HepG2 (cell line): Measurements from ENCODE around the gene HIVEP2. TPM values are rescaled to one million over a fixed set of nuclear protein-coding genes. Genes with fewer than 3 reads are reported as not detected.
A peak's percentile ranks its signal among the peaks of the same experiment; 100 is the strongest.

ENCODE experiments used
- CBX5 ChIP-seq: sonication (generic); formaldehyde crosslinking; IDR thresholded peaks from 2 replicates; pipeline ENCODE4 v1.4.0; 2020; ENCODE audit warnings: missing genetic modification reagents, borderline replicate concordance
- FOXA3 ChIP-seq: IDR thresholded peaks from 2 replicates; pipeline ENCODE4 v1.6.1; 2016; ENCODE audit warnings: missing genetic modification reagents, missing compliant biosample characterization
- HIVEP1 ChIP-seq: sonication (generic); formaldehyde crosslinking; IDR thresholded peaks from 2 replicates; pipeline ENCODE4 v1.4.0; 2020; ENCODE audit warnings: mild to moderate bottlenecking, missing genetic modification reagents
- MED1 ChIP-seq: sonication (generic); formaldehyde crosslinking; IDR thresholded peaks from 2 replicates; pipeline ENCODE4 v1.4.0; 2020; ENCODE audit warnings: missing genetic modification reagents
- PAX8 ChIP-seq: sonication (generic); formaldehyde crosslinking; IDR thresholded peaks from 2 replicates; pipeline ENCODE4 v1.8.0; 2022; ENCODE audit warnings: mild to moderate bottlenecking, missing genetic modification reagents, borderline replicate concordance
- PHF20 ChIP-seq: sonication (generic); formaldehyde crosslinking; IDR thresholded peaks from 2 replicates; pipeline ENCODE4 v1.5.0; 2020; ENCODE audit warnings: mild to moderate bottlenecking, missing genetic modification reagents
- REXO4 ChIP-seq: sonication (generic); formaldehyde crosslinking; IDR thresholded peaks from 2 replicates; pipeline ENCODE4 v1.8.0; 2022; ENCODE audit warnings: missing genetic modification reagents, mild to moderate bottlenecking, borderline replicate concordance
- ZBTB1 ChIP-seq: sonication (generic); formaldehyde crosslinking; IDR thresholded peaks from 2 replicates; pipeline ENCODE4 v1.4.0; 2020; ENCODE audit warnings: missing genetic modification reagents, borderline replicate concordance
- ZBTB42 ChIP-seq: sonication (generic); formaldehyde crosslinking; IDR thresholded peaks from 2 replicates; pipeline ENCODE4 v1.5.0; 2020; ENCODE audit warnings: mild to moderate bottlenecking, missing genetic modification reagents
- ZFP37 ChIP-seq: sonication (generic); formaldehyde crosslinking; IDR thresholded peaks from 2 replicates; pipeline ENCODE4 v1.4.0; 2020; ENCODE audit warnings: missing genetic modification reagents, borderline replicate concordance
- ZNF253 ChIP-seq: sonication (generic); formaldehyde crosslinking; IDR thresholded peaks from 2 replicates; pipeline ENCODE4 v1.8.0; 2022; ENCODE audit warnings: mild to moderate bottlenecking, missing genetic modification reagents, borderline replicate concordance
- ZNF329 ChIP-seq: sonication (generic); formaldehyde crosslinking; IDR thresholded peaks from 2 replicates; pipeline ENCODE4 v1.9.0; 2021; ENCODE audit warnings: low read depth, mild to moderate bottlenecking, missing genetic modification reagents
- ZNF383 ChIP-seq: sonication (generic); formaldehyde crosslinking; IDR thresholded peaks from 2 replicates; pipeline ENCODE4 v1.4.0; 2020; ENCODE audit warnings: missing genetic modification reagents, mild to moderate bottlenecking, borderline replicate concordance
- ZNF460 ChIP-seq: sonication (generic); formaldehyde crosslinking; IDR thresholded peaks from 2 replicates; pipeline ENCODE4 v1.5.1; 2020; ENCODE audit warnings: missing genetic modification reagents, mild to moderate bottlenecking, borderline replicate concordance
- ZNF546 ChIP-seq: sonication (generic); formaldehyde crosslinking; conservative IDR thresholded peaks from 2 replicates; pipeline ENCODE4 v1.8.1; 2023; ENCODE audit warnings: mild to moderate bottlenecking, missing genetic modification reagents
- ZNF552 ChIP-seq: sonication (generic); formaldehyde crosslinking; IDR thresholded peaks from 2 replicates; pipeline ENCODE4 v1.9.0; 2022; ENCODE audit warnings: missing genetic modification reagents, mild to moderate bottlenecking, borderline replicate concordance
- ZNF605 ChIP-seq: sonication (generic); formaldehyde crosslinking; IDR thresholded peaks from 2 replicates; pipeline ENCODE4 v1.8.0; 2022; ENCODE audit warnings: mild to moderate bottlenecking, missing genetic modification reagents
- ZNF777 ChIP-seq: sonication (generic); formaldehyde crosslinking; IDR thresholded peaks from 2 replicates; pipeline ENCODE4 v1.4.0; 2020; ENCODE audit warnings: missing genetic modification reagents
- polyA plus RNA-seq, 8 experiments: library from polyadenylated mRNA; depleted of rRNA in 3 of 8; stranded (reverse) in 7 of 8; unstranded in 1 of 8; fragments of >200 nt; fragmentation: Illumina TruSeq in 4 of 8; extraction: Trizol in 4 of 8; gene quantifications; 2 replicates each; pipeline versions ENCODE4 v1.2.1 to v1.2.3, GENCODE V29; 2011 to 2016; ENCODE audit warnings: low read depth in 4 of 8, missing spikeins in 1 of 8, mixed read lengths in 1 of 8; ENCODE audit not compliant: insufficient read depth in 1 of 8
- total RNA-seq, 5 experiments: library from RNA; depleted of rRNA; stranded (reverse); fragments of >200 nt; fragmentation: Illumina TruSeq; extraction: Trizol; gene quantifications; 2 replicates each; pipeline ENCODE4 v1.2.3, GENCODE V29; 2016; ENCODE audit warnings: low read depth in 1 of 5
- TF ChIP-seq, protein P1 (sequence below): sonication (generic); formaldehyde crosslinking; IDR thresholded peaks from 2 replicates; pipeline ENCODE4 v1.5.0; 2020; ENCODE audit warnings: mild to moderate bottlenecking, missing genetic modification reagents, moderate library complexity
- TF ChIP-seq, protein P2 (sequence below): sonication (generic); formaldehyde crosslinking; IDR thresholded peaks from 2 replicates; pipeline ENCODE4 v1.8.0; 2022; ENCODE audit warnings: mild to moderate bottlenecking, missing genetic modification reagents, borderline replicate concordance
- TF ChIP-seq, protein P3 (sequence below): sonication (generic); formaldehyde crosslinking; IDR thresholded peaks from 2 replicates; pipeline ENCODE4 v1.4.0; 2020; ENCODE audit warnings: missing genetic modification reagents

The HIVEP2 gene
- total and polyA plus RNA-seq, 2 of the 13 experiments (the other 11 are each of a cell fraction or from before 2014, with no cell fraction given): 3.4 to 12.9 TPM

DNA sequence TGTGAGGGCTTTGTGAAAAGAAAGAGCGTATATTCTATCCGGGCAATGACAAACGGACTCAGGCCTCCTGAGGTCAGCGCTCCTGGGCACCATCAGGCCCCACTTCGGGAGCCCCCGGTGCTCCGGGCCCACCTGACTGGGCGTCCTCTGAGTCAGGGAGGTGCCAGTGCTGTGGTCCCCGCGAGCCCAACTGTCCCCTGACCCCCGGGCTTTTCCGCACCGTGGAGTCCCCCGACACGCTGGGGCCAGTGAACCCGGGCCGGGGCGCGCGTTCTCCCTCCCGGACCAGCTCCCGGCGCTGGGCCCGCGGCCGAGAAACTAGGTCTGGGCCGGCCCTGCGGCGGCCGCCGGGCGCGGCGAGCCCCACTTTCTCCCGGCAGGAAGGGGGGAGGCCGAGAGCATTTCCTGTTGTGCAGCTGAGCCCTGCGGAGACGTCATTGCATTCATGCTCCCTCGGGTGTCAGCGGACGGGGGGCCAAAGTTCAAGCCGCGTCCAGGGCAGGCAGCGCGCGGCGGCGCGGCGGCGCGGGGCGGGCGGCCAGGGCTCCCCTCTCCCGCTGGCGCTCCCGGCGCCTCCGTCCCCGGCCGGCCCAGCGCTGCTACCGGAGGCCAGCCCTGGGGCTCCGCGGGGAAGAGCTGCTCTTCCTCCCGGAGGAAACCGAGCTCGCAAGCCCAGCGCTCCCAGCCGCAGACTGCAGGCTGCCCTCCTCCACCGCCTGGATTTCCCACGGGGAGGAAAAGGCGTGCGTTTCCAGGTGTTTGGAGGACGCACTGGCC lies 18.3 kb downstream of the HIVEP2 start (continued):
- TF ChIP-seq ZNF777 (CRISPR knock-in tag) (peak; percentile 91), ZNF253 (CRISPR knock-in tag) (peak; percentile 42; the same call in 1 of the 2 replicates), ZNF552 (no peak; the same call in 1 of the 2 replicates), MED1 (CRISPR knock-in tag) (peak; percentile 92), ZBTB1 (0 out of 2 replicates have a peak, but pooled peaks have one; percentile 82), ZNF460 (CRISPR knock-in tag) (no peak; the same call in 1 of the 2 replicates), ZNF383 (CRISPR knock-in tag) (no peak), ZFP37 (0 out of 2 replicates have a peak, but pooled peaks have one; percentile 16), PAX8 (CRISPR knock-in tag) (no peak), ZBTB42 (CRISPR knock-in tag) (peak; percentile 90), REXO4 (CRISPR knock-in tag) (no peak), PHF20 (peak; percentile 80), ZNF605 (CRISPR knock-in tag) (peak; percentile 78), ZNF546 (CRISPR knock-in tag) (peak; percentile 81), FOXA3 (CRISPR knock-in tag) (peak; percentile 74), CBX5 (CRISPR knock-in tag) (no peak), HIVEP1 (CRISPR knock-in tag) (peak; percentile 91), ZNF329 (CRISPR knock-in tag) (peak; percentile 79)
- TF ChIP-seq, protein P1, sequence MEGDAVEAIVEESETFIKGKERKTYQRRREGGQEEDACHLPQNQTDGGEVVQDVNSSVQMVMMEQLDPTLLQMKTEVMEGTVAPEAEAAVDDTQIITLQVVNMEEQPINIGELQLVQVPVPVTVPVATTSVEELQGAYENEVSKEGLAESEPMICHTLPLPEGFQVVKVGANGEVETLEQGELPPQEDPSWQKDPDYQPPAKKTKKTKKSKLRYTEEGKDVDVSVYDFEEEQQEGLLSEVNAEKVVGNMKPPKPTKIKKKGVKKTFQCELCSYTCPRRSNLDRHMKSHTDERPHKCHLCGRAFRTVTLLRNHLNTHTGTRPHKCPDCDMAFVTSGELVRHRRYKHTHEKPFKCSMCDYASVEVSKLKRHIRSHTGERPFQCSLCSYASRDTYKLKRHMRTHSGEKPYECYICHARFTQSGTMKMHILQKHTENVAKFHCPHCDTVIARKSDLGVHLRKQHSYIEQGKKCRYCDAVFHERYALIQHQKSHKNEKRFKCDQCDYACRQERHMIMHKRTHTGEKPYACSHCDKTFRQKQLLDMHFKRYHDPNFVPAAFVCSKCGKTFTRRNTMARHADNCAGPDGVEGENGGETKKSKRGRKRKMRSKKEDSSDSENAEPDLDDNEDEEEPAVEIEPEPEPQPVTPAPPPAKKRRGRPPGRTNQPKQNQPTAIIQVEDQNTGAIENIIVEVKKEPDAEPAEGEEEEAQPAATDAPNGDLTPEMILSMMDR: no peak
- TF ChIP-seq, protein P2, sequence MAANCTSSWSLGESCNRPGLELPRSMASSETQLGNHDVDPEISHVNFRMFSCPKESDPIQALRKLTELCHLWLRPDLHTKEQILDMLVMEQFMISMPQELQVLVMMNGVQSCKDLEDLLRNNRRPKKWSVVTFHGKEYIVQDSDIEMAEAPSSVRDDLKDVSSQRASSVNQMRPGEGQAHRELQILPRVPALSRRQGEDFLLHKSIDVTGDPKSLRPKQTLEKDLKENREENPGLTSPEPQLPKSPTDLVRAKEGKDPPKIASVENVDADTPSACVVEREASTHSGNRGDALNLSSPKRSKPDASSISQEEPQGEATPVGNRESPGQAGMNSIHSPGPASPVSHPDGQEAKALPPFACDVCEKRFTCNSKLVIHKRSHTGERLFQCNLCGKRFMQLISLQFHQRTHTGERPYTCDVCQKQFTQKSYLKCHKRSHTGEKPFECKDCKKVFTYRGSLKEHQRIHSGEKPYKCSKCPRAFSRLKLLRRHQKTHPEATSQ (CRISPR knock-in tag): peak; percentile 86; the same call in 1 of the 2 replicates
- TF ChIP-seq, protein P3, sequence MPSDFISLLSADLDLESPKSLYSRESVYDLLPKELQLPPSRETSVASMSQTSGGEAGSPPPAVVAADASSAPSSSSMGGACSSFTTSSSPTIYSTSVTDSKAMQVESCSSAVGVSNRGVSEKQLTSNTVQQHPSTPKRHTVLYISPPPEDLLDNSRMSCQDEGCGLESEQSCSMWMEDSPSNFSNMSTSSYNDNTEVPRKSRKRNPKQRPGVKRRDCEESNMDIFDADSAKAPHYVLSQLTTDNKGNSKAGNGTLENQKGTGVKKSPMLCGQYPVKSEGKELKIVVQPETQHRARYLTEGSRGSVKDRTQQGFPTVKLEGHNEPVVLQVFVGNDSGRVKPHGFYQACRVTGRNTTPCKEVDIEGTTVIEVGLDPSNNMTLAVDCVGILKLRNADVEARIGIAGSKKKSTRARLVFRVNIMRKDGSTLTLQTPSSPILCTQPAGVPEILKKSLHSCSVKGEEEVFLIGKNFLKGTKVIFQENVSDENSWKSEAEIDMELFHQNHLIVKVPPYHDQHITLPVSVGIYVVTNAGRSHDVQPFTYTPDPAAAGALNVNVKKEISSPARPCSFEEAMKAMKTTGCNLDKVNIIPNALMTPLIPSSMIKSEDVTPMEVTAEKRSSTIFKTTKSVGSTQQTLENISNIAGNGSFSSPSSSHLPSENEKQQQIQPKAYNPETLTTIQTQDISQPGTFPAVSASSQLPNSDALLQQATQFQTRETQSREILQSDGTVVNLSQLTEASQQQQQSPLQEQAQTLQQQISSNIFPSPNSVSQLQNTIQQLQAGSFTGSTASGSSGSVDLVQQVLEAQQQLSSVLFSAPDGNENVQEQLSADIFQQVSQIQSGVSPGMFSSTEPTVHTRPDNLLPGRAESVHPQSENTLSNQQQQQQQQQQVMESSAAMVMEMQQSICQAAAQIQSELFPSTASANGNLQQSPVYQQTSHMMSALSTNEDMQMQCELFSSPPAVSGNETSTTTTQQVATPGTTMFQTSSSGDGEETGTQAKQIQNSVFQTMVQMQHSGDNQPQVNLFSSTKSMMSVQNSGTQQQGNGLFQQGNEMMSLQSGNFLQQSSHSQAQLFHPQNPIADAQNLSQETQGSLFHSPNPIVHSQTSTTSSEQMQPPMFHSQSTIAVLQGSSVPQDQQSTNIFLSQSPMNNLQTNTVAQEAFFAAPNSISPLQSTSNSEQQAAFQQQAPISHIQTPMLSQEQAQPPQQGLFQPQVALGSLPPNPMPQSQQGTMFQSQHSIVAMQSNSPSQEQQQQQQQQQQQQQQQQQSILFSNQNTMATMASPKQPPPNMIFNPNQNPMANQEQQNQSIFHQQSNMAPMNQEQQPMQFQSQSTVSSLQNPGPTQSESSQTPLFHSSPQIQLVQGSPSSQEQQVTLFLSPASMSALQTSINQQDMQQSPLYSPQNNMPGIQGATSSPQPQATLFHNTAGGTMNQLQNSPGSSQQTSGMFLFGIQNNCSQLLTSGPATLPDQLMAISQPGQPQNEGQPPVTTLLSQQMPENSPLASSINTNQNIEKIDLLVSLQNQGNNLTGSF (CRISPR knock-in tag): peak; percentile 70; the same call in 1 of the 2 replicates
